HepG2 (cell line): ENCODE results near the gene HDAC4. TPM values are rescaled to one million over a fixed set of nuclear protein-coding genes. Genes with fewer than 3 reads are reported as not detected.

ENCODE experiments used
- BCL6 ChIP-seq: IDR thresholded peaks from 2 replicates; pipeline ENCODE4 v1.6.1; 2016; ENCODE audit warnings: missing genetic modification reagents, missing compliant biosample characterization
- MTA3 ChIP-seq: sonication (generic); formaldehyde crosslinking; IDR thresholded peaks from 2 replicates; pipeline ENCODE4 v1.4.0; 2020; ENCODE audit warnings: missing genetic modification reagents
- NONO ChIP-seq, 2 experiments: fragments of 450-650 bp in 1 of 2; sonication (generic) in 1 of 2; formaldehyde crosslinking in 1 of 2; IDR thresholded peaks in 1 of 2; conservative IDR thresholded peaks in 1 of 2; 2 replicates each; pipeline versions ENCODE4 v1.6.1 to v1.8.0; 2017 to 2022; ENCODE audit warnings: mild to moderate bottlenecking in 1 of 2, missing genetic modification reagents in 1 of 2, moderate library complexity in 1 of 2
- PCBP1 ChIP-seq: fragments of 200-400 bp; formaldehyde crosslinking; IDR thresholded peaks from 2 replicates; pipeline ENCODE4 v1.6.1; 2017; ENCODE audit warnings: mild to moderate bottlenecking, low read depth, low read length, borderline replicate concordance
- SP2 ChIP-seq: sonication (generic); formaldehyde crosslinking; IDR thresholded peaks from 2 replicates; pipeline ENCODE4 v1.5.1; 2020; ENCODE audit warnings: mild to moderate bottlenecking, missing genetic modification reagents
- ZBTB44 ChIP-seq: sonication (generic); formaldehyde crosslinking; IDR thresholded peaks from 2 replicates; pipeline ENCODE4 v1.4.0; 2020; ENCODE audit warnings: missing genetic modification reagents
- ZHX1 ChIP-seq: sonication (generic); formaldehyde crosslinking; IDR thresholded peaks from 2 replicates; pipeline ENCODE4 v1.8.1; 2022; ENCODE audit warnings: low read depth, mild to moderate bottlenecking, missing genetic modification reagents
- ZNF20 ChIP-seq: sonication (generic); formaldehyde crosslinking; IDR thresholded peaks from 2 replicates; pipeline ENCODE4 v1.4.0; 2020; ENCODE audit warnings: mild to moderate bottlenecking, moderate library complexity, missing genetic modification reagents
- ZNF253 ChIP-seq: sonication (generic); formaldehyde crosslinking; IDR thresholded peaks from 2 replicates; pipeline ENCODE4 v1.8.0; 2022; ENCODE audit warnings: mild to moderate bottlenecking, missing genetic modification reagents, borderline replicate concordance
- ZNF616 ChIP-seq: sonication (generic); formaldehyde crosslinking; IDR thresholded peaks from 2 replicates; pipeline ENCODE4 v1.5.0; 2020; ENCODE audit warnings: low read depth, mild to moderate bottlenecking, missing genetic modification reagents
- ZNF704 ChIP-seq: sonication (generic); formaldehyde crosslinking; IDR thresholded peaks from 2 replicates; pipeline ENCODE4 v1.8.1; 2023; ENCODE audit warnings: mild to moderate bottlenecking, inconsistent platforms, moderate library complexity, missing genetic modification reagents, borderline replicate concordance
- ZNF746 ChIP-seq: sonication (generic); formaldehyde crosslinking; IDR thresholded peaks from 2 replicates; pipeline ENCODE4 v1.8.0; 2022; ENCODE audit warnings: mild to moderate bottlenecking, missing genetic modification reagents
- ZSCAN29 ChIP-seq: sonication (generic); formaldehyde crosslinking; conservative IDR thresholded peaks from 2 replicates; pipeline ENCODE4 v1.4.0; 2020; ENCODE audit warnings: mild to moderate bottlenecking, missing genetic modification reagents
- ZSCAN30 ChIP-seq: sonication (generic); formaldehyde crosslinking; IDR thresholded peaks from 2 replicates; pipeline ENCODE4 v1.5.0; 2020; ENCODE audit warnings: mild to moderate bottlenecking, missing genetic modification reagents
- polyA plus RNA-seq, 8 experiments: library from polyadenylated mRNA; depleted of rRNA in 3 of 8; stranded (reverse) in 7 of 8; unstranded in 1 of 8; fragments of >200 nt; fragmentation: Illumina TruSeq in 4 of 8; extraction: Trizol in 4 of 8; gene quantifications; 2 replicates each; pipeline versions ENCODE4 v1.2.1 to v1.2.3, GENCODE V29; 2011 to 2016; ENCODE audit warnings: low read depth in 4 of 8, missing spikeins in 1 of 8, mixed read lengths in 1 of 8; ENCODE audit not compliant: insufficient read depth in 1 of 8
- total RNA-seq, 5 experiments: library from RNA; depleted of rRNA; stranded (reverse); fragments of >200 nt; fragmentation: Illumina TruSeq; extraction: Trizol; gene quantifications; 2 replicates each; pipeline ENCODE4 v1.2.3, GENCODE V29; 2016; ENCODE audit warnings: low read depth in 1 of 5
- TF ChIP-seq, protein P1 (sequence below): IDR thresholded peaks from 2 replicates; pipeline ENCODE4 v1.6.1; 2016; ENCODE audit warnings: missing genetic modification reagents, missing compliant biosample characterization
- TF ChIP-seq, protein P2 (sequence below): sonication (generic); formaldehyde crosslinking; IDR thresholded peaks from 2 replicates; pipeline ENCODE4 v1.9.0; 2021; ENCODE audit warnings: missing genetic modification reagents, borderline replicate concordance
- TF ChIP-seq, protein P3 (sequence below): sonication (generic); formaldehyde crosslinking; IDR thresholded peaks from 2 replicates; pipeline ENCODE4 v1.8.0; 2022; ENCODE audit warnings: low read depth, missing genetic modification reagents

HDAC4 gene
- total and polyA plus RNA-seq, 2 of the 13 experiments (the other 11 are each of a cell fraction or from before 2014, with no cell fraction given), result 10.1 to 11.5 TPM

GRCh38 chr2:239296020-239296932 lies 104.5 kb downstream of the HDAC4 start (continued):
- TF ChIP-seq ZSCAN29 (CRISPR knock-in tag) (no peak), ZSCAN30 (peak; percentile 89), ZNF746 (no peak), ZNF704 (no peak; the same call in 1 of the 2 replicates), BCL6 (peak; percentile 93), ZNF253 (no peak; the same call in 1 of the 2 replicates), ZNF616 (CRISPR knock-in tag) (0 out of 2 replicates have a peak, but pooled peaks have one; percentile 64), ZNF20 (no peak), PCBP1 (no peak), SP2 (CRISPR knock-in tag) (no peak), NONO (IDR thresholded peaks at IDR 0.05) (no peak), NONO (CRISPR knock-in tag; conservative IDR thresholded peaks at IDR 0.05) (peak; percentile 81), ZHX1 (CRISPR knock-in tag) (peak; percentile 27; the same call in 1 of the 2 replicates), MTA3 (no peak), ZBTB44 (no peak)
- TF ChIP-seq, protein P1, sequence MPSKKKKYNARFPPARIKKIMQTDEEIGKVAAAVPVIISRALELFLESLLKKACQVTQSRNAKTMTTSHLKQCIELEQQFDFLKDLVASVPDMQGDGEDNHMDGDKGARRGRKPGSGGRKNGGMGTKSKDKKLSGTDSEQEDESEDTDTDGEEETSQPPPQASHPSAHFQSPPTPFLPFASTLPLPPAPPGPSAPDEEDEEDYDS, result no peak; the same call in 1 of the 2 replicates
- TF ChIP-seq, protein P2, sequence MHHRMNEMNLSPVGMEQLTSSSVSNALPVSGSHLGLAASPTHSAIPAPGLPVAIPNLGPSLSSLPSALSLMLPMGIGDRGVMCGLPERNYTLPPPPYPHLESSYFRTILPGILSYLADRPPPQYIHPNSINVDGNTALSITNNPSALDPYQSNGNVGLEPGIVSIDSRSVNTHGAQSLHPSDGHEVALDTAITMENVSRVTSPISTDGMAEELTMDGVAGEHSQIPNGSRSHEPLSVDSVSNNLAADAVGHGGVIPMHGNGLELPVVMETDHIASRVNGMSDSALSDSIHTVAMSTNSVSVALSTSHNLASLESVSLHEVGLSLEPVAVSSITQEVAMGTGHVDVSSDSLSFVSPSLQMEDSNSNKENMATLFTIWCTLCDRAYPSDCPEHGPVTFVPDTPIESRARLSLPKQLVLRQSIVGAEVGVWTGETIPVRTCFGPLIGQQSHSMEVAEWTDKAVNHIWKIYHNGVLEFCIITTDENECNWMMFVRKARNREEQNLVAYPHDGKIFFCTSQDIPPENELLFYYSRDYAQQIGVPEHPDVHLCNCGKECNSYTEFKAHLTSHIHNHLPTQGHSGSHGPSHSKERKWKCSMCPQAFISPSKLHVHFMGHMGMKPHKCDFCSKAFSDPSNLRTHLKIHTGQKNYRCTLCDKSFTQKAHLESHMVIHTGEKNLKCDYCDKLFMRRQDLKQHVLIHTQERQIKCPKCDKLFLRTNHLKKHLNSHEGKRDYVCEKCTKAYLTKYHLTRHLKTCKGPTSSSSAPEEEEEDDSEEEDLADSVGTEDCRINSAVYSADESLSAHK (CRISPR knock-in tag), result no peak
- TF ChIP-seq, protein P3, sequence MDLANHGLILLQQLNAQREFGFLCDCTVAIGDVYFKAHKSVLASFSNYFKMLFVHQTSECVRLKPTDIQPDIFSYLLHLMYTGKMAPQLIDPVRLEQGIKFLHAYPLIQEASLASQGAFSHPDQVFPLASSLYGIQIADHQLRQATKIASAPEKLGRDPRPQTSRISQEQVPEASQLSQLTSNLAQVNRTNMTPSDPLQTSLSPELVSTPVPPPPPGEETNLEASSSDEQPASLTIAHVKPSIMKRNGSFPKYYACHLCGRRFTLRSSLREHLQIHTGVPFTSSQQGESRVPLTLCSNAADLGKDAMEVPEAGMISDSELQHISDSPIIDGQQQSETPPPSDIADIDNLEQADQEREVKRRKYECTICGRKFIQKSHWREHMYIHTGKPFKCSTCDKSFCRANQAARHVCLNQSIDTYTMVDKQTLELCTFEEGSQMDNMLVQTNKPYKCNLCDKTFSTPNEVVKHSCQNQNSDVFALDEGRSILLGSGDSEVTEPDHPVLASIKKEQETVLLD (CRISPR knock-in tag), result peak; percentile 29; the same call in 1 of the 2 replicates
